Fibroblast of pulmonary artery (primary cell): ENCODE results near the gene LUC7L.

Experiments used
- DNase-seq: peaks from one replicate; pipeline ENCODE4 v3.0.0-alpha.2; 2010; ENCODE audit warnings: low read depth
- H3K4me3 ChIP-seq: replicated peaks from 2 replicates; pipeline ENCODE4 v1.5.1; 2011; ENCODE audit warnings: low read depth, mild to moderate bottlenecking, control low read depth, low read length, moderate library complexity
- TF ChIP-seq, protein P1 (sequence below): IDR thresholded peaks from 2 replicates; pipeline ENCODE4 v1.5.1; 2011; ENCODE audit warnings: mild to moderate bottlenecking, control low read depth, low read length, inconsistent platforms; ENCODE audit errors: missing control alignments

LUC7L gene, protein sequence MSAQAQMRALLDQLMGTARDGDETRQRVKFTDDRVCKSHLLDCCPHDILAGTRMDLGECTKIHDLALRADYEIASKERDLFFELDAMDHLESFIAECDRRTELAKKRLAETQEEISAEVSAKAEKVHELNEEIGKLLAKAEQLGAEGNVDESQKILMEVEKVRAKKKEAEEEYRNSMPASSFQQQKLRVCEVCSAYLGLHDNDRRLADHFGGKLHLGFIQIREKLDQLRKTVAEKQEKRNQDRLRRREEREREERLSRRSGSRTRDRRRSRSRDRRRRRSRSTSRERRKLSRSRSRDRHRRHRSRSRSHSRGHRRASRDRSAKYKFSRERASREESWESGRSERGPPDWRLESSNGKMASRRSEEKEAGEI

DNA sequence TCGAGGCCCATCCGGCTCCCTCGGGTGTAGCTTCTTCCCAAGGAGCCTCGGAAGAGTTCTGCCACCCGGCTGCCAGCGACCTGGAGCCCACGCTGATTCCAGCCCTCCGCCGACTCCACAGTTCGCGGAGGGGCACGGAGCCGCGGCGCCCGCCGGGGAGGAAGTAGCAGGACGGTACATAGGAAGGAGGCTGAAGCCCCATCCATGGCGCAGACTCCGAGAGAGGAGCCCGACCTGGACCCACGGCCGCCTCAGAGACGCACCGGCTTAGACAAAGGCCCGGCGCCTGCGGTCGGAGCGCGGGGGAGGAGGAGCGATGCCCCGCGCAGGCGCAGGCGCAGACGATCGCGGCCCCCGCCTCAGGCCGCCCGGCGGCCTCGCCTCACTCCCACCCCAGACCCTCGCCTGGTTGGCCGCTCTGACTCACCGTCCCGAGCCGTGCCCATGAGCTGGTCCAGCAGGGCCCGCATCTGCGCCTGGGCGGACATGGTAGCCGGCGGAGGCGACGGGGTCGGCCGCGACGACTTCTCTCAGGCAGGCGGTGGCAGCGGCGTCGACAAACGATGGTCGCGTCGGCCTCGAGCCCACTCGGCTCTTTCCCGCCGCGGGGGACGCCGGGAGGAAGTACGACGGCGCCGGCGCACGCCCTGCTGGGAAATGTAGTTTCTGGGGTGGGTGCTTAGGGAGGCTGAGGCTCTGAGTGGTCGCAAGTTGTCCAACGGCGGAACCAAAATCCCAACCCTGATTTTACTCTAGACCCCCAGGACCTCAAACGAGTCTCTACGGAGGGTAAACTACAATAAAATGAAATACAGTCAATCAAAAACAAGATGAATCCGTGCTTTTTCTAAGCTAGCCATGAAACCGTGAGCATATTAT lies at the start of gene LUC7L:
LUC7L (minus strand) TSS at position 598 of the 879 bp plus-strand sequence; CDS start at position 488, 110 bp downstream.
- TF ChIP-seq, protein P1, sequence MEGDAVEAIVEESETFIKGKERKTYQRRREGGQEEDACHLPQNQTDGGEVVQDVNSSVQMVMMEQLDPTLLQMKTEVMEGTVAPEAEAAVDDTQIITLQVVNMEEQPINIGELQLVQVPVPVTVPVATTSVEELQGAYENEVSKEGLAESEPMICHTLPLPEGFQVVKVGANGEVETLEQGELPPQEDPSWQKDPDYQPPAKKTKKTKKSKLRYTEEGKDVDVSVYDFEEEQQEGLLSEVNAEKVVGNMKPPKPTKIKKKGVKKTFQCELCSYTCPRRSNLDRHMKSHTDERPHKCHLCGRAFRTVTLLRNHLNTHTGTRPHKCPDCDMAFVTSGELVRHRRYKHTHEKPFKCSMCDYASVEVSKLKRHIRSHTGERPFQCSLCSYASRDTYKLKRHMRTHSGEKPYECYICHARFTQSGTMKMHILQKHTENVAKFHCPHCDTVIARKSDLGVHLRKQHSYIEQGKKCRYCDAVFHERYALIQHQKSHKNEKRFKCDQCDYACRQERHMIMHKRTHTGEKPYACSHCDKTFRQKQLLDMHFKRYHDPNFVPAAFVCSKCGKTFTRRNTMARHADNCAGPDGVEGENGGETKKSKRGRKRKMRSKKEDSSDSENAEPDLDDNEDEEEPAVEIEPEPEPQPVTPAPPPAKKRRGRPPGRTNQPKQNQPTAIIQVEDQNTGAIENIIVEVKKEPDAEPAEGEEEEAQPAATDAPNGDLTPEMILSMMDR, result no peak
- DNase-seq, result peak; percentile 88

DNA sequence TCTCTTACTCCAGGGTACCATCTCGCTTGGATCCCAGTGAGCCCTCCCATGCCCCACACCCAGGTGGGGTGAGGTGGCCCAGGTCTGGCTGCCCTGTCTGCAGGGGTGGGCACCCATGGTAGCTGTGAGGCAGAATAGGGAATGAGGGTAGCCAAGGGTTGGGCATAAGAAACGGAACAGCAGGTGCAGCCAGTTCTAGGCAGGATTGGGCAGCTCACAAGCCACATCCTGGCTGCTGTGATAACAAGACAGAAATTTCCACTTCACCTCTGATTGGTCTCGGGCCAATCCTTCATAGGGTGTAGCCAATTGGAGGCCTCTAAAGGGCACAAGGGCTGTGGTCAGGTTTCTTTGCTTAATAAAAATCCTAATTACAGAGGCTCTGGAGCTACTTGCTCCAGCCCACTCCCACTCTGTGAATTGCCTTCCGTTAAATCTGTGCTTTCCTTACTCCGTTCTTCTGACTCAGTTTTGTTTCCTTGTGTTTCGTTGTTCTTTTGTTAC lies 49.7 kb upstream of the LUC7L start:
- H3K4me3 ChIP-seq, result no peak overlapping the region
- TF ChIP-seq, protein P1, result no peak
- peak; percentile 55 for DNase-seq

More for the DNA sequence above, at the start of gene LUC7L:
- peak within 1 kb of the TSS; percentile 93 for H3K4me3 ChIP-seq

DNA sequence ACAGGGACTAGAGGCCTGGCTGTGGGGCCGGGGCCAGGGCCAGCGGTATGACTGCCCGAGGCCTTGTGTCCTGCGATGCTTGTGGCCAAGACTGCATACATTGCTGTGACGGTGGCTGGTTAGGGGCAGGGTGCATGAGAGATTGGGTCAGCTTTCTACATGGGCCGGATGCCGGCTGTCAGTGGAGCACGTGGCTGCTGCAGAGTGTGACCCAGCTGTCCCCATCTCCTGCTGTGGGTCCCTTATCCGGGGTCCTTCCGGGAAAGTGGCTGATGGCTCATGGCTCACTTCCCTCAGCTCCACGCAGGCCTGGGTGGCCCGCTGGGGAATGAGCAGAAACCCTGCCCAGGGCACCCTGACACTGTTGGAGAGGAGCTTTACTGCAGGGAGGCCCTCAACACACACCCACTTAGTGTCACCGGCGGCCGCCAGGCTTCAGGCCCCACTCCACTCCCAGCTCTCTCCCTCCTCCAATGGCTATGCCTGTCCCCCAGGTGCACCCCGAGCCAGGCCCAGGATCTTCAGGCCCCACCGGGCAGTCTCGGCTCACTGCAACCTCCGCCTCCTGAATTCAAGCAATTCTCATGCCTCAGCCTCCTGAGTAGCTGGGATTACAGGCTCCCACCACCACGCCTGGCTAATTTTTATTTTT lies 47.3 kb upstream of the LUC7L start:
- no peak for DNase-seq
- TF ChIP-seq, protein P1, result no peak

DNA sequence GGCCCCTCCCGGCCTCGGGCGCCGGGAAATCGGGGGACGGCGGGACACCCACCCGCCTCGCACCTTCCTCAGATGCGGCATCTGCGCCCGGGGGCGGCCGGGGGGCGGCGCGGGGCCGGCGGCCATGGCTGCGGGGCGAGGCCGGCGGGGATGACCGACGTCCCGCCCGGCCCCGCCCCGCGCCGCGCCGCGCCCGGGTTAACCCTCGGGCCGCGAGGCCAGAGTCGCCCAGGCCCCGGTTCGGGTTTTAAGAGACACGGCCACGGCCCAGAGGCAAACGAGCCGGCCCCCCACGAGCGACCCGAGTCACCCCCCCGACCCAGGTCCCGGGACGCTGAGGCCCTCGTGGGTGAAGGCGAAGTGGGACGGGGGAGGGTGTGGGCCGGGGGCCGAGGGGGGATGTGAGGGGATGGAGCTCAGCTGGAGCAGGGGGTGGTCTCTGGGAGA lies 46.6 kb upstream of the LUC7L start, which contains the start of gene RGS11:
RGS11 (minus strand) TSS at position 159 of the 447 bp plus-strand sequence; CDS start at position 126, 33 bp downstream.
- DNase-seq, result no peak
- H3K4me3 ChIP-seq, result peak within 1 kb of the TSS; percentile 28
- TF ChIP-seq, protein P1, result no peak

More for the DNA sequence above, 47.3 kb upstream of the LUC7L start:
- no peak overlapping the region for H3K4me3 ChIP-seq

DNA sequence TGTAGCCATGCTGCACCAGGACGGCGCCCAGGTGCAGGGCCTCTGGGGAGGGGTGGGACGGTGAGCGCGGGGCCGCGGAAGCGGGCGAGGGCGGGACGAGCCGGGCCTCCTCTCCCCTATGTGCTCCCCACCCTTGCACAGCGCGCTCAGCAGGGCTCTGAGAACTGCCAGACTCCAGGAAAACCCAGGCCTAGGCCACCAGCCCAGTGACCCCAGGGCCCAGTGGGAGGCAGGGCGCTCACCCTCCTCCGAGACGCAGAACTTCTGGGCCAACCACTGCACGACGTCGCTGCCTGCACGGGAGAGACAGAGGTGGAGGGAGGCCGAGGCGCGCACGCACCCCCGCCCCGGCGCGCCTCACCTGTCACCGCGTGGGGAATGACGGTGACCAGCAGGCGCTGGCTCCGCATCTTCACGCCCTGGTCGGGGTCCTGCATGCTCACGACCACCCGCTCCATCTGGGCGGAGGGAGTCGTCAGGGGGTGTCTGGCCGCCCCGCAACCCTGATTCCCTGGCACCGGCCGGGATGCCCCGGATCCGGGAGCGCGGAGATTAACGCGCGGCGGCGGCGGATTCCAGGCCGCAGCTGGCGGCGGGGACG lies 45.9 kb upstream of the LUC7L start:
- no peak for DNase-seq
- peak overlapping the region; percentile 28 for H3K4me3 ChIP-seq
- TF ChIP-seq, protein P1, result no peak
